Retina (tissue), 1 donor: Measurements from ENCODE around the gene GLS.
"Not testable (repeated sequence)": the region's sequence is repeated elsewhere in the genome, so short reads cannot be mapped to it uniquely, and the experiment has no call there.

Experiments
- DNase-seq: peaks from one replicate; pipeline ENCODE4 v3.0.0-alpha.2; 2016

The GLS gene

GRCh38 chr2:190880378-190881083 is at the start of gene GLS:
GLS (plus strand) TSS chr2:190880821; CDS start chr2:190881085, 264 bp downstream.
- DNase-seq, result peak; percentile 95

- no peak for DNase-seq
Observed at GRCh38 chr2:190831941-190832340, 48.7 kb upstream of the GLS start.

- no peak for DNase-seq
Observed at GRCh38 chr2:190834890-190835208, 45.8 kb upstream of the GLS start.

- no peak for DNase-seq
Observed at GRCh38 chr2:190835303-190835930, 45.2 kb upstream of the GLS start.

GRCh38 chr2:190836767-190837166 is 43.9 kb upstream of the GLS start:
- no peak for DNase-seq

- no peak for DNase-seq
Observed at GRCh38 chr2:190837420-190837819, 43.2 kb upstream of the GLS start.

- DNase-seq, result no peak
Observed at GRCh38 chr2:190837952-190838361, 42.7 kb upstream of the GLS start.

- DNase-seq, result no peak
Observed at GRCh38 chr2:190838492-190838910, 42.1 kb upstream of the GLS start.

GRCh38 chr2:190840569-190841172 is 40.0 kb upstream of the GLS start:
- no peak for DNase-seq

GRCh38 chr2:190841707-190842505 is 38.7 kb upstream of the GLS start:
- DNase-seq, result no peak

GRCh38 chr2:190842606-190843104 is 38.0 kb upstream of the GLS start:
- no peak for DNase-seq

- DNase-seq, result no peak
Observed at GRCh38 chr2:190843890-190844699, 36.5 kb upstream of the GLS start.

GRCh38 chr2:190844700-190845401 is 35.8 kb upstream of the GLS start:
- no peak for DNase-seq

- no peak for DNase-seq
Observed at GRCh38 chr2:190846746-190847145, 33.9 kb upstream of the GLS start.

GRCh38 chr2:190847504-190848081 is 33.0 kb upstream of the GLS start:
- no peak for DNase-seq

GRCh38 chr2:190849774-190850173 is 30.8 kb upstream of the GLS start:
- DNase-seq, result no peak

GRCh38 chr2:190853022-190853421 is 27.6 kb upstream of the GLS start:
- DNase-seq, result not testable (repeated sequence)

- DNase-seq, result no peak
Observed at GRCh38 chr2:190853531-190854383, 26.9 kb upstream of the GLS start.

GRCh38 chr2:190854726-190855125 is 25.9 kb upstream of the GLS start:
- no peak for DNase-seq

GRCh38 chr2:190855245-190855644 is 25.4 kb upstream of the GLS start:
- DNase-seq, result no peak
